Measurements from ENCODE around the gene HAAO. TPM values are rescaled to one million over a fixed set of nuclear protein-coding genes. Genes with fewer than 3 reads are reported as not detected.

Gene HAAO
- total RNA-seq, 6 experiments from 2014 or later = 0.30 to 0.58 (median 0.47) TPM; not detected in 2

GRCh38 chr2:42768706-42769256 is 23.6 kb downstream of the HAAO start:
- Mint-ChIP-seq H3K27ac (no peak overlapping the region), H3K27me3 (ENCODE audit: insufficient read depth) (peaks cover 12% of the 10 kb centered on the region), H3K36me3 (ENCODE audit: low read depth) (no peaks in the 10 kb centered on the region), H3K4me3 (no peak overlapping the region), H3K9me3 (no peaks in the 10 kb centered on the region), H3K4me1 (ENCODE audit: low read depth) (no peaks in the 10 kb centered on the region)
- TF ChIP-seq, protein P1, sequence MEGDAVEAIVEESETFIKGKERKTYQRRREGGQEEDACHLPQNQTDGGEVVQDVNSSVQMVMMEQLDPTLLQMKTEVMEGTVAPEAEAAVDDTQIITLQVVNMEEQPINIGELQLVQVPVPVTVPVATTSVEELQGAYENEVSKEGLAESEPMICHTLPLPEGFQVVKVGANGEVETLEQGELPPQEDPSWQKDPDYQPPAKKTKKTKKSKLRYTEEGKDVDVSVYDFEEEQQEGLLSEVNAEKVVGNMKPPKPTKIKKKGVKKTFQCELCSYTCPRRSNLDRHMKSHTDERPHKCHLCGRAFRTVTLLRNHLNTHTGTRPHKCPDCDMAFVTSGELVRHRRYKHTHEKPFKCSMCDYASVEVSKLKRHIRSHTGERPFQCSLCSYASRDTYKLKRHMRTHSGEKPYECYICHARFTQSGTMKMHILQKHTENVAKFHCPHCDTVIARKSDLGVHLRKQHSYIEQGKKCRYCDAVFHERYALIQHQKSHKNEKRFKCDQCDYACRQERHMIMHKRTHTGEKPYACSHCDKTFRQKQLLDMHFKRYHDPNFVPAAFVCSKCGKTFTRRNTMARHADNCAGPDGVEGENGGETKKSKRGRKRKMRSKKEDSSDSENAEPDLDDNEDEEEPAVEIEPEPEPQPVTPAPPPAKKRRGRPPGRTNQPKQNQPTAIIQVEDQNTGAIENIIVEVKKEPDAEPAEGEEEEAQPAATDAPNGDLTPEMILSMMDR (IDR thresholded peaks at IDR 0.05) = no peak
- DNase-seq = no peak

DNA sequence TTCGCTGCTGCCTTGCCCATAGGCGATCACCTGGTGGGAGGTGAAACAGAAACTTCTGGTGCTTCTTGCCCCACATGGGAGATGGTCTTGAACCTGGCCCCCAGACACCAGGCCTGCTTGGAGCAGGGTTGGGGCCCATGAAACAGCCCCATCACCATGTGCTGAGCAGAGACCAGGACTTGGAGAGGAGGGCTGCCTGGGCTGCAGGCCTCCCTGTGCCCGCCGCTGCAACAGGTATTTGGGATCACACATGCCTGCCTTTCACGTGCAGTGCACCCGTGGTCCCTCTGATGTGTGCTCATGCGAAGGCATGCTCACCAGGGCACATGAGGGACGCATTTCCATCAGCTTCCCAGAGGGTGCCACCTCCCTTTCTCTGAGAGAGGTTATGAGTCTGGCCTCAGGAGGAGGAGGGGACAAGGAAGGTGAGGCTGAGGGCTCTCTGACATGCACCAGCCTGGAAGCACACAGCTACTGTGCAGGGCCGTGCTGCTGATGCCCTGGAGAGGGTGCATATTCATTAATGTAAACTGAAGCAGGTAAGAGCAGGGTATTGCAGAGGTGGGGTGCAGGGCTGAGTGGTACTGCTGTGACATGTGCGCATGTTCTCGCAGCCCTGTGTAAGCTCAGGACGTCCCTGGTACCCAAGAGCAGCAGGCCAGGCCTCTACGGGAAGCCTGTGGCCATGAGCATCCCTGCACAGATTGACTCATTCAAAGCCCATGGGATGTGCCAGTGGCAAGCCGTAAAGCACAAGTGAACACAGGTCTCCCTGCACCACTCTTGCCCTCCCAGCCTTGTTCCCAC is 24.3 kb downstream of the HAAO start:
- Mint-ChIP-seq H3K27ac (no peak overlapping the region), H3K9me3 (no peaks in the 10 kb centered on the region), H3K4me3 (no peak overlapping the region), H3K36me3 (ENCODE audit: low read depth) (no peaks in the 10 kb centered on the region), H3K4me1 (ENCODE audit: low read depth) (no peaks in the 10 kb centered on the region), H3K27me3 (ENCODE audit: insufficient read depth) (peaks cover 12% of the 10 kb centered on the region)
- TF ChIP-seq, protein P1 (IDR thresholded peaks at IDR 0.05) = no peak
- DNase-seq = no peak

DNA sequence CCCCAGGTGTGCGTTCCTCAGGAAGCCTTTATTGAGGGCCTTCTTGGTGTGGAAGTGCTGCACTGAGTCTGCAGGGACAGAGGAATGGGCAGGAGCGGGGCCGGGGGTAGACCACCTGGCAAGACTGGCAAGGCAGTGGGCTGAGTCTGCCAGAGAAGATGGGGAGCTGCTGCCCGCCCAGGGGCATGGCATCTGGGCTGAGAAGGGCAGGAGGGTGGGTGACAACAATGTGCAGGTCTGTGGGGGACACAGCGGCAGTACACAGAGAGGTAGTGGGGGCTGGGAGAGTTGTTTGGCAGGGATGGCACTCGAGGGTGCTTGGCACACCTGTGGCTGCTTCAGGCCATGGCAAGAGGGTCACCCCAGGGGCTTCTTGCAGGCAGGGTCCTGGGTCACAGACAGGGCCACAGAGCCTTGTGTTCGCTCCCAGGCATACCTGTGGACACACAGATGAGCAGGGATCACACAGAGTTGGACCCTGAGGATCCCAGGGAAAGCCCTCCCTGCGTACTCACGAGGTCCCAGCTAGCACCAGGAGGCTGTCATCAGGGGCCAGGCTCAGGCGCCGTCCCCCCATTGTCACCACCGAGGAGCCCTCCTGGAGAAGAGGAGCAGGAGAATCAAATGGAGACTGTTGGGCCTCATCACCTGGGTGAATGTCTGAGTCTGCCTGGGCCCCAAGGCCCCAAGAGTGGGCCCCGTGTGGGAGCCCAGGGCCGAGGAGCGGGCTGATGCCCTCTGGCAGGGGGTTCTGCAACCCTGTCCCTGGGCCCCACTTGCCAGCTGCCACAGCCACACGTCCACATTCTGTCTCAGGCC is 25.1 kb downstream of the HAAO start:
- no peaks in the 10 kb centered on the region for H3K9me3 Mint-ChIP-seq
- no peaks in the 10 kb centered on the region for H3K36me3 Mint-ChIP-seq (ENCODE audit: low read depth)
- H3K27me3 Mint-ChIP-seq (ENCODE audit: insufficient read depth) = peaks cover 12% of the 10 kb centered on the region
- no peak for DNase-seq
- no peak overlapping the region for H3K4me3 Mint-ChIP-seq
- H3K27ac Mint-ChIP-seq = no peak overlapping the region
- H3K4me1 Mint-ChIP-seq (ENCODE audit: low read depth) = no peaks in the 10 kb centered on the region
- TF ChIP-seq, protein P1 (IDR thresholded peaks at IDR 0.05) = no peak

DNA sequence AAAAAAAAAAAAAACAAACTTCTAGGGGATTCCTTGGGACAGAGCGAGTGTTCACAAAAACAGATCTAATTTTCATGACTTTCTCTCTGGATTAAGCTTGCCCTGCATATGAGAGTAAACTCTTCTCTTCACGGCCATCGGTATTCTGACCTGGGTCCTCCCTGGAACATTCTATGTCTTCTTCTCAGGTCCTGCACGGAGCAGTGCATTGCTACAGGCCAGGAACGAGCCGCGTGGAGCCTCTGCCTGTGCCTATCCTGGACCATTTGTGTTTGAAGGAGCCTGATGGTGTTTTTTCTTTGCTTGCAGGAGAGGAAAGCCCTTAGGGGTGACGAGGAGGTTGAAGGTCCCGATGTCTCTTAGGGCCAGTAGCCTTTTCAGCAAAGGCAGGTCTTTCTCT is 26.7 kb downstream of the HAAO start:
- H3K36me3 Mint-ChIP-seq (ENCODE audit: low read depth) = no peaks in the 10 kb centered on the region
- H3K27ac Mint-ChIP-seq = no peak overlapping the region
- no peaks in the 10 kb centered on the region for H3K4me1 Mint-ChIP-seq (ENCODE audit: low read depth)
- TF ChIP-seq, protein P1 (IDR thresholded peaks at IDR 0.05) = no peak
- H3K27me3 Mint-ChIP-seq (ENCODE audit: insufficient read depth) = peaks cover 12% of the 10 kb centered on the region
- no peak overlapping the region for H3K4me3 Mint-ChIP-seq
- H3K9me3 Mint-ChIP-seq = no peaks in the 10 kb centered on the region
- no peak for DNase-seq

GRCh38 chr2:42764901-42765300 is 27.5 kb downstream of the HAAO start:
- H3K4me1 Mint-ChIP-seq (ENCODE audit: low read depth) = no peaks in the 10 kb centered on the region
- H3K9me3 Mint-ChIP-seq = no peaks in the 10 kb centered on the region
- no peaks in the 10 kb centered on the region for H3K36me3 Mint-ChIP-seq (ENCODE audit: low read depth)
- no peak for DNase-seq
- H3K4me3 Mint-ChIP-seq = no peak overlapping the region
- TF ChIP-seq, protein P1 (IDR thresholded peaks at IDR 0.05) = no peak
- no peak overlapping the region for H3K27ac Mint-ChIP-seq
- H3K27me3 Mint-ChIP-seq (ENCODE audit: insufficient read depth) = peaks cover 8% of the 10 kb centered on the region

Measured in HFFc6 (cell line).